ENCODE data around the gene AGO3.

AGO3 gene

GRCh38 chr1:36083635-36084496 is 153.0 kb downstream of the AGO3 start, which contains the start of gene TEKT2:
Gene TEKT2, plus strand, starts transcription at chr1:36084094. Its CDS starts 828 bp downstream, at chr1:36084922.
- H3K9me3 ChIP-seq = no peaks in the 10 kb centered on the region
- peaks cover 0 to 42% of the 10 kb centered on the region in 2 donors for H3K27me3 ChIP-seq
- peaks cover 0 to 22% (median 17%) of the 10 kb centered on the region in 4 donors for H3K4me1 ChIP-seq
- DNase-seq = no peak
- no peak for TF ChIP-seq CTCF (IDR thresholded peaks at IDR 0.05)
- H3K27ac ChIP-seq = no peak within 1 kb of the TSS
- no peaks in the 10 kb centered on the region for H3K36me3 ChIP-seq
- peak within 1 kb of the TSS; percentile 29 to 51 for H3K4me3 ChIP-seq
- intact Hi-C loops (cut with DNase I; ENCODE audit: low total_unique reads) = no loop called here

GRCh38 chr1:36084497-36085115 is 153.7 kb downstream of the AGO3 start:
- H3K27me3 ChIP-seq = peaks cover 0 to 38% of the 10 kb centered on the region in 2 donors
- H3K27ac ChIP-seq = no peak overlapping the region
- DNase-seq = no peak
- no peaks in the 10 kb centered on the region for H3K9me3 ChIP-seq
- TF ChIP-seq CTCF (IDR thresholded peaks at IDR 0.05) = no peak
- peaks cover 0 to 26% (median 22%) of the 10 kb centered on the region in 4 donors for H3K4me1 ChIP-seq
- H3K36me3 ChIP-seq = no peaks in the 10 kb centered on the region
- H3K4me3 ChIP-seq = peak overlapping the region; percentile 29 to 51
- intact Hi-C loops (cut with DNase I; ENCODE audit: low total_unique reads) = no loop called here

- no peak for DNase-seq
- Histone ChIP-seq H3K36me3 (no peaks in the 10 kb centered on the region), H3K4me3 (no peak overlapping the region), H3K27me3 (peaks cover 0 to 38% of the 10 kb centered on the region in 2 donors), H3K27ac (no peak overlapping the region), H3K9me3 (no peaks in the 10 kb centered on the region), H3K4me1 (peaks cover 0 to 31% (median 27%) of the 10 kb centered on the region in 4 donors)
- TF ChIP-seq CTCF (IDR thresholded peaks at IDR 0.05) = no peak
- intact Hi-C loops (cut with DNase I; ENCODE audit: low total_unique reads) = no loop called here
These were observed 154.2 kb downstream of the AGO3 start for GRCh38 chr1:36085126-36085525.

DNA sequence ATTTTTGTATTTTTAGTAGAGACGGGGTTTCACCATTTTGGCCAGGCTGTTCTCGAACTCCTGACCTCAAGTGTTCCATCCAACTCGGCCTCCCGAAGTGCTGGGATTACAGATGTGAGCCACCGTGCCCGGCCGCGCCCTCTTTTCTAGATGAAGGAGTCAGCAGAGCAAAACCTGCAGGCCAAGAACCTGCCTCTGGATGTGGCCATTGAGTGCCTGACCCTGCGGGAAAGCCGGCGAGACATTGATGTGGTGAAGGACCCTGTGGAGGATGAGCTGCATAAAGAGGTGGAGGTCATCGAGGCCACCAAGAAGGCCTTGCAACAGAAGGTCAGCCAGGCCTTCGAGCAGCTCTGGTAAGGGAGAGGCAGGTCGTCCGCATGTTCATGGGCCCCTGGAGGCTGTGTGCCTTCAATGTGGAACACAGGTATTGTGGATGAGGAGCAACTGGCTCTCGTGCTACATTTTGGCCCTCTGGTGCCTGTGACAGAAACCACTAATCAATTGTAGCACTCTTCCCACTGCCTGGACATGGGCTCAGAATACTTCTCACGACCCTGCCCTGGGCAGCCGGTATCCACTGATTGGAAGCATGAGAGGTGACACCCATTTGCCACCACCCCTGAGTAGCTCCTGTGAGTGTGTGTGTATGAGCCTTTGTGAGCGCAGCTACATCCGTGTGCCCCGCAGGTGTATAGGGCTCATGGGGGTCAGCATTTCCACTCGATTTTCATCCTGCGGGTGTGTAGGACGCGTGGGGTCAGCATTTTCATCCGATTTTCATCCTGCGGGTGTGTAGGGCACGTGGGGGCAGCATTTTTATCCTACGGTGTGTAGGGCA is 155.0 kb downstream of the AGO3 start:
- TF ChIP-seq CTCF (IDR thresholded peaks at IDR 0.05) = no peak
- H3K4me3 ChIP-seq = no peak overlapping the region
- no peak overlapping the region for H3K27ac ChIP-seq
- H3K36me3 ChIP-seq = peaks cover 0 to 7% (median under 1%) of the 10 kb centered on the region in 3 donors
- H3K9me3 ChIP-seq = no peaks in the 10 kb centered on the region
- H3K27me3 ChIP-seq = peaks cover 0 to 38% of the 10 kb centered on the region in 2 donors
- no peak for DNase-seq
- peaks cover 0 to 39% (median 32%) of the 10 kb centered on the region in 4 donors for H3K4me1 ChIP-seq
- intact Hi-C loops (cut with DNase I; ENCODE audit: low total_unique reads) = no loop called here

GRCh38 chr1:36086529-36087232 is 155.8 kb downstream of the AGO3 start:
- Histone ChIP-seq H3K36me3 (peaks cover 3 to 15% (median 8%) of the 10 kb centered on the region in 3 donors), H3K4me1 (peaks cover 0 to 45% (median 38%) of the 10 kb centered on the region in 4 donors), H3K27ac (no peak overlapping the region), H3K9me3 (no peaks in the 10 kb centered on the region), H3K4me3 (no peak overlapping the region), H3K27me3 (peaks cover 0 to 38% of the 10 kb centered on the region in 2 donors)
- intact Hi-C loops (cut with DNase I; ENCODE audit: low total_unique reads) = no loop called here
- DNase-seq = no peak
- no peak for TF ChIP-seq CTCF (IDR thresholded peaks at IDR 0.05)
